ENCODE measurements around the gene RPH3AL. TPM values are rescaled to one million over a fixed set of nuclear protein-coding genes. Genes with fewer than 3 reads are reported as not detected.

Gene RPH3AL
- total RNA-seq, 1 experiment from 2014 or later, result 3.0 TPM

- Histone ChIP-seq H3K14ac (ENCODE audit: insufficient read depth, low read length) (no peak overlapping the region), H3K23ac (ENCODE audit: insufficient read length, low read depth, low read length) (no peak overlapping the region), H2BK120ac (ENCODE audit: low read depth, low read length, poor library complexity, severe bottlenecking) (no peak overlapping the region), H3K4me2 (ENCODE audit: insufficient read depth, insufficient read length, low read length) (no peak overlapping the region), H4K8ac (replicated peaks; ENCODE audit: insufficient read length, low read depth, low read length) (no peak overlapping the region), H3K79me2 (ENCODE audit: insufficient read depth, low read length) (no peaks in the 10 kb centered on the region), H2BK12ac (ENCODE audit: insufficient read length, low read depth, low read length) (no peak overlapping the region), H3K4ac (ENCODE audit: low read depth, low read length) (no peak overlapping the region), H2BK5ac (ENCODE audit: insufficient read length, low read length) (no peak overlapping the region), H4K5ac (ENCODE audit: insufficient read length, low read depth, low read length) (no peak overlapping the region), H3K4me1 (ENCODE audit: insufficient read depth, low read length) (0 out of 2 replicates have a peak, but pooled peaks cover 2% of the 10 kb centered on the region), H3K9ac (ENCODE audit: extremely low read depth, insufficient read length, low read length) (no peak overlapping the region), H3K18ac (ENCODE audit: insufficient read length, low read depth, low read length) (no peak overlapping the region), H3K27me3 (ENCODE audit: insufficient read depth, low read length) (no peaks in the 10 kb centered on the region), H3K9me3 (ENCODE audit: control insufficient read depth, low read depth, low read length) (no peaks in the 10 kb centered on the region), H3K56ac (ENCODE audit: insufficient read length, low read depth, low read length) (no peak overlapping the region), H4K91ac (ENCODE audit: insufficient read length, low read depth, low read length) (no peak overlapping the region), H3K23me2 (ENCODE audit: insufficient read length, low read depth, low read length, poor library complexity, severe bottlenecking) (no peaks in the 10 kb centered on the region), H2BK15ac (ENCODE audit: low read depth, low read length) (no peak overlapping the region), H2BK20ac (ENCODE audit: low read depth, low read length, poor library complexity, severe bottlenecking) (no peak overlapping the region), H3T11ph (ENCODE audit: low read length) (no peak overlapping the region), H3K79me1 (ENCODE audit: insufficient read depth, low read depth, low read length, poor library complexity, severe bottlenecking) (no peaks in the 10 kb centered on the region), H2AFZ (ENCODE audit: low read length) (no peak overlapping the region), H4K20me1 (ENCODE audit: control insufficient read depth, insufficient read depth, insufficient read length) (no peaks in the 10 kb centered on the region), H2AK5ac (ENCODE audit: insufficient read length, low read length) (no peak overlapping the region), H3K27ac (ENCODE audit: insufficient read length, low read depth, low read length) (no peak overlapping the region)
- no CpG with 5 or more reads among the region's 20 CpGs for WGBS (ENCODE audit: extremely low coverage, insufficient read length, low lambda C conversion rate)
- peaks cover 0 to 3% (median 0%) of the 10 kb centered on the region in 3 experiments; a peak in 2 of 7 replicates for H3K36me3 Mint-ChIP-seq (ENCODE audit: insufficient read depth in 1 of 3, low read depth in 3 of 3)
- peaks cover 14 to 25% of the 10 kb centered on the region in 2 experiments for H3K4me1 Mint-ChIP-seq
- H3K27ac Mint-ChIP-seq, result peak overlapping the region in 2 of 3 experiments; percentile 40 to 56; a peak in 3 of 7 replicates
- no peak for DNase-seq
- peaks cover 15% of the 10 kb centered on the region in 2 experiments; a peak in 4 of 5 replicates for H3K9me3 Mint-ChIP-seq
- no peak for TF ChIP-seq CTCF (conservative IDR thresholded peaks at IDR 0.05)
- H3K4me3 Mint-ChIP-seq, result peak overlapping the region in 1 of 2 experiments; percentile 53; a peak in 2 of 5 replicates
- peaks cover 12% of the 10 kb centered on the region for H3K27me3 Mint-ChIP-seq (ENCODE audit: low read depth)
Observed at GRCh38 chr17:311119-311782, 41.4 kb downstream of the RPH3AL start.

Measured in H9 (cell line).